Activated B cell treated with CpG ODN at 0.5 μM for 24 hours (primary cell): ENCODE results near the gene TAGAP. TPM values are rescaled to one million over a fixed set of nuclear protein-coding genes. Genes with fewer than 3 reads are reported as not detected.

Experiments
- ATAC-seq: fragments of 200-7000 bp; cut with Tn5 transposase; one replicate; pipeline ENCODE4 v1.10.0; 2021; ENCODE audit warnings: low read depth, mild to moderate bottlenecking, moderate library complexity
- CTCF ChIA-PET: fragments of 350-600 bp; sonication (Branson Sonifier 250); formaldehyde crosslinking; loops from one replicate; lab custom pipeline; 2021; ENCODE audit warnings: antibody characterized with exemption; lab: Charles Lee
- POLR2A ChIA-PET: fragments of 350-600 bp; sonication (Branson Sonifier 250); formaldehyde crosslinking; loops from one replicate; lab custom pipeline; 2021; ENCODE audit warnings: antibody characterized with exemption; lab: Charles Lee
- DNase-seq: peaks from one replicate; pipeline ENCODE4 v3.0.0; 2022
- H3K27ac Mint-ChIP-seq: one replicate; pipeline ENCODE4 v1.8.0; 2020; ENCODE audit warnings: mixed read lengths
- H3K27me3 Mint-ChIP-seq: one replicate; pipeline ENCODE4 v1.8.0; 2021; ENCODE audit warnings: mixed read lengths
- H3K36me3 Mint-ChIP-seq: one replicate; pipeline ENCODE4 v1.8.0; 2021; ENCODE audit warnings: low read depth, mixed read lengths
- H3K4me1 Mint-ChIP-seq: one replicate; pipeline ENCODE4 v1.8.0; 2021; ENCODE audit warnings: mixed read lengths
- H3K4me3 Mint-ChIP-seq: one replicate; pipeline ENCODE4 v1.8.0; 2020; ENCODE audit warnings: mild to moderate bottlenecking, mixed read lengths
- H3K9me3 Mint-ChIP-seq: one replicate; pipeline ENCODE4 v1.8.0; 2020; ENCODE audit warnings: mixed read lengths
- intact Hi-C: fragments of 100-400 bp; cut with micrococcal nuclease; formaldehyde crosslinking; loops from one replicate; pipeline ENCODE4 v1.15.1; 2024
- total RNA-seq: library from RNA; stranded (reverse); gene quantifications from 2 replicates; pipeline ENCODE4 v1.2.3, GENCODE V29; 2022
- TF ChIP-seq, protein P1 (sequence below): fragments of 200-600 bp; IDR thresholded peaks from one replicate; pipeline ENCODE4 v1.8.0; 2022; ENCODE audit warnings: antibody characterized with exemption, mild to moderate bottlenecking

Gene TAGAP
- total RNA-seq, 1 donor from 2014 or later: 129 TPM

GRCh38 chr6:159077123-159077522 is 32.3 kb upstream of the TAGAP start:
- intact Hi-C loops: no loop called here
- TF ChIP-seq, protein P1, sequence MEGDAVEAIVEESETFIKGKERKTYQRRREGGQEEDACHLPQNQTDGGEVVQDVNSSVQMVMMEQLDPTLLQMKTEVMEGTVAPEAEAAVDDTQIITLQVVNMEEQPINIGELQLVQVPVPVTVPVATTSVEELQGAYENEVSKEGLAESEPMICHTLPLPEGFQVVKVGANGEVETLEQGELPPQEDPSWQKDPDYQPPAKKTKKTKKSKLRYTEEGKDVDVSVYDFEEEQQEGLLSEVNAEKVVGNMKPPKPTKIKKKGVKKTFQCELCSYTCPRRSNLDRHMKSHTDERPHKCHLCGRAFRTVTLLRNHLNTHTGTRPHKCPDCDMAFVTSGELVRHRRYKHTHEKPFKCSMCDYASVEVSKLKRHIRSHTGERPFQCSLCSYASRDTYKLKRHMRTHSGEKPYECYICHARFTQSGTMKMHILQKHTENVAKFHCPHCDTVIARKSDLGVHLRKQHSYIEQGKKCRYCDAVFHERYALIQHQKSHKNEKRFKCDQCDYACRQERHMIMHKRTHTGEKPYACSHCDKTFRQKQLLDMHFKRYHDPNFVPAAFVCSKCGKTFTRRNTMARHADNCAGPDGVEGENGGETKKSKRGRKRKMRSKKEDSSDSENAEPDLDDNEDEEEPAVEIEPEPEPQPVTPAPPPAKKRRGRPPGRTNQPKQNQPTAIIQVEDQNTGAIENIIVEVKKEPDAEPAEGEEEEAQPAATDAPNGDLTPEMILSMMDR: no peak
- ChIA-PET POLR2A (interaction anchor here (0.8 to 8.7 kb wide), 4 partner anchors 14 to 36 kb away, joined by 7 to 174 read pairs (median 80); partner anchors contain the start of gene TAGAP), CTCF (no interaction called here)
- ATAC-seq (no peak), DNase-seq (no peak)
- peak overlapping the region; percentile 56 for H3K27ac Mint-ChIP-seq
- H3K36me3 Mint-ChIP-seq: no peaks in the 10 kb centered on the region
- H3K4me1 Mint-ChIP-seq: peaks cover 60% of the 10 kb centered on the region
- H3K27me3 Mint-ChIP-seq: no peaks in the 10 kb centered on the region
- no peaks in the 10 kb centered on the region for H3K9me3 Mint-ChIP-seq
- H3K4me3 Mint-ChIP-seq: no peak overlapping the region

DNA sequence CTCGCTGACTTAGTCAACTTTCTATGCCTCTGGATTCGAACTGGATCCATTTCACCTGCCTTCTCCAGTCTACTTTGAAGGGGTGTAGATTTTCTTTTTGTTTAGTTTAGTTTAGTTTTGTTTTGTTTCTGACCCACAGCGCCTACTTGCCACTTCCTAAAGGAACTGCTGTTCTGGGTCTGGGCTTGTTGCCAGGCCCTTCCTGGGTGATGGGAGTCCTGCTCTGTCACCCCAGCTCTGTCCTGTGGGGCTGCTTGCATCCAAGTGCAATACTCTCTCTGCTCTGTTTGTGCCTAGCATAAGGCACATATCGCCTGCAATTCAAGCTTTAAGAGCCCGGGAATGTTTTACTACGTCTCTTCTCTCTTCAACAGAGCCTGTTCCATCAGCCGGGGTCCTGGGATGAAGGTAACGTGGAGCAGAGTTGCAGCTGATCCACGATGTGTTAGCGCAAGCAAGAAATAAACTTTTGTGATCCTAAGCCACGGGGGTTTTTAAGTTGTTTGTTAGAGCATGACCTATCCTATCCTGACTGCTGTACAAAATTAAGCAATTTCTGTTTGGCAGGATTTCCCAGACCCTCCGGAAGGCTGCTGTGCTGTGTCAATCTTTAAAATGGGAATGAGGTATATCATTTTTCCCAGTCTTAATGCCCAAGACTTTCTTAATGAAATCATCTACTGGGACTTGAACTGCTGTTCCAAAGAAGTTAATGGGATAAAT is 30.9 kb upstream of the TAGAP start:
- TF ChIP-seq, protein P1: no peak
- H3K27me3 Mint-ChIP-seq: no peaks in the 10 kb centered on the region
- ChIA-PET POLR2A (interaction anchor here (0.6 to 2.0 kb wide), 4 partner anchors 13 to 35 kb away, joined by 3 to 20 read pairs (median 4); partner anchors contain the start of gene TAGAP), CTCF (no interaction called here)
- H3K4me1 Mint-ChIP-seq: peaks cover 48% of the 10 kb centered on the region
- H3K27ac Mint-ChIP-seq: no peak overlapping the region
- ATAC-seq (no peak), DNase-seq (no peak)
- intact Hi-C loops: no loop called here
- no peaks in the 10 kb centered on the region for H3K36me3 Mint-ChIP-seq
- no peak overlapping the region for H3K4me3 Mint-ChIP-seq
- no peaks in the 10 kb centered on the region for H3K9me3 Mint-ChIP-seq

- Mint-ChIP-seq H3K27ac (no peak overlapping the region), H3K4me3 (no peak overlapping the region), H3K9me3 (no peaks in the 10 kb centered on the region), H3K36me3 (no peaks in the 10 kb centered on the region), H3K27me3 (no peaks in the 10 kb centered on the region), H3K4me1 (peaks cover 42% of the 10 kb centered on the region)
- TF ChIP-seq, protein P1: no peak
- no peak for ATAC-seq
- intact Hi-C loops: no loop called here
- POLR2A ChIA-PET: interaction anchor here (1.1 to 2.0 kb wide), 4 partner anchors 14 to 34 kb away, joined by 3 to 20 read pairs (median 5); partner anchors contain the start of gene TAGAP
- DNase-seq: no peak
- CTCF ChIA-PET: no interaction called here
These were observed 30.1 kb upstream of the TAGAP start for GRCh38 chr6:159074876-159075275.

GRCh38 chr6:159074120-159074684 is 29.4 kb upstream of the TAGAP start:
- intact Hi-C loops: no loop called here
- Mint-ChIP-seq H3K27ac (peak overlapping the region; percentile 36), H3K27me3 (no peaks in the 10 kb centered on the region), H3K36me3 (no peaks in the 10 kb centered on the region), H3K4me3 (peak overlapping the region; percentile 70), H3K9me3 (no peaks in the 10 kb centered on the region), H3K4me1 (peaks cover 41% of the 10 kb centered on the region)
- ChIA-PET POLR2A (interaction anchor here (1.6 to 2.0 kb wide), 2 partner anchors 20 to 29 kb away, joined by 7 to 20 read pairs; partner anchors contain the start of gene TAGAP), CTCF (no interaction called here)
- no peak for ATAC-seq
- DNase-seq: no peak
- TF ChIP-seq, protein P1: no peak
